GM18873 (cell line): Measurements from ENCODE around the gene CEMIP2.
"Not testable (repeated sequence)": the region's sequence is repeated elsewhere in the genome, so short reads cannot be mapped to it uniquely, and the experiment has no call there.

Experiments
- ATAC-seq: cut with Tn5 transposase; IDR thresholded peaks from one replicate; pipeline ENCODE4 v1.9.1; 2021; ENCODE audit warnings: mild to moderate bottlenecking, moderate library complexity, moderate number of reproducible peaks; ENCODE audit not compliant: unreplicated experiment, low FRiP score

CEMIP2 gene

GRCh38 chr9:71716138-71716909 is 52.0 kb downstream of the CEMIP2 start:
- no peak for ATAC-seq

GRCh38 chr9:71710856-71711255 is 57.5 kb downstream of the CEMIP2 start:
- no peak for ATAC-seq

GRCh38 chr9:71710201-71710600 is 58.1 kb downstream of the CEMIP2 start:
- no peak for ATAC-seq

- ATAC-seq, result no peak
Observed at GRCh38 chr9:71709384-71709783, 58.9 kb downstream of the CEMIP2 start.

- no peak for ATAC-seq
Observed at GRCh38 chr9:71706176-71706575, 62.1 kb downstream of the CEMIP2 start.

GRCh38 chr9:71704796-71705195 is 63.5 kb downstream of the CEMIP2 start:
- no peak for ATAC-seq

- no peak for ATAC-seq
Observed at GRCh38 chr9:71703172-71703872, 65.0 kb downstream of the CEMIP2 start.

GRCh38 chr9:71697882-71698281 is 70.4 kb downstream of the CEMIP2 start:
- ATAC-seq, result no peak

GRCh38 chr9:71694332-71694731 is 74.0 kb downstream of the CEMIP2 start:
- ATAC-seq, result no peak

GRCh38 chr9:71693607-71694006 is 74.7 kb downstream of the CEMIP2 start:
- no peak for ATAC-seq

- ATAC-seq, result no peak
Observed at GRCh38 chr9:71692337-71692736, 76.0 kb downstream of the CEMIP2 start.

GRCh38 chr9:71691576-71691975 is 76.7 kb downstream of the CEMIP2 start:
- ATAC-seq, result not testable (repeated sequence)

- no peak for ATAC-seq
Observed at GRCh38 chr9:71690689-71691435, 77.5 kb downstream of the CEMIP2 start.

- ATAC-seq, result no peak
Observed at GRCh38 chr9:71690063-71690688, 78.1 kb downstream of the CEMIP2 start.

GRCh38 chr9:71687676-71688075 is 80.6 kb downstream of the CEMIP2 start:
- ATAC-seq, result no peak

GRCh38 chr9:71685988-71686387 is 82.3 kb downstream of the CEMIP2 start:
- ATAC-seq, result no peak

- no peak for ATAC-seq
Observed at GRCh38 chr9:71685394-71685793, 82.9 kb downstream of the CEMIP2 start.

- no peak for ATAC-seq
Observed at GRCh38 chr9:71684566-71684965, 83.7 kb downstream of the CEMIP2 start.

- ATAC-seq, result no peak
Observed at GRCh38 chr9:71683598-71684235, 84.6 kb downstream of the CEMIP2 start.

GRCh38 chr9:71681708-71682272 is 86.5 kb downstream of the CEMIP2 start:
- no peak for ATAC-seq
